GM18873 (cell line): ENCODE results near the gene ZNF319.

ENCODE experiments used
- ATAC-seq: cut with Tn5 transposase; IDR thresholded peaks from one replicate; pipeline ENCODE4 v1.9.1; 2021; ENCODE audit warnings: mild to moderate bottlenecking, moderate library complexity, moderate number of reproducible peaks; ENCODE audit not compliant: unreplicated experiment, low FRiP score

Gene ZNF319

GRCh38 chr16:57999971-58000705 is at the start of gene ZNF319:
ZNF319 (minus strand) TSS chr16:58000672; CDS start chr16:57998265, 2,407 bp downstream.
- no peak for ATAC-seq

GRCh38 chr16:58049232-58050185 is 49.0 kb upstream of the ZNF319 start:
- no peak for ATAC-seq

- ATAC-seq: no peak
Measured at GRCh38 chr16:58048494-58049231, 48.2 kb upstream of the ZNF319 start.

GRCh38 chr16:58047557-58048348 is 47.3 kb upstream of the ZNF319 start:
- no peak for ATAC-seq

- no peak for ATAC-seq
Measured at GRCh38 chr16:58046936-58047335, 46.5 kb upstream of the ZNF319 start.

- ATAC-seq: no peak
Measured at GRCh38 chr16:58046054-58046881, 45.8 kb upstream of the ZNF319 start.

- no peak for ATAC-seq
Measured at GRCh38 chr16:58045096-58045495, 44.6 kb upstream of the ZNF319 start.

GRCh38 chr16:58044266-58045019 is 44.0 kb upstream of the ZNF319 start:
- no peak for ATAC-seq

- ATAC-seq: no peak
Measured at GRCh38 chr16:58043571-58044155, 43.2 kb upstream of the ZNF319 start.

GRCh38 chr16:58042886-58043515 is 42.5 kb upstream of the ZNF319 start:
- ATAC-seq: no peak

- ATAC-seq: no peak
Measured at GRCh38 chr16:58042001-58042885, 41.8 kb upstream of the ZNF319 start.

GRCh38 chr16:58041628-58041955 is 41.1 kb upstream of the ZNF319 start:
- no peak for ATAC-seq

- ATAC-seq: no peak
Measured at GRCh38 chr16:58040945-58041627, 40.6 kb upstream of the ZNF319 start.

GRCh38 chr16:58040496-58040846 is 40.0 kb upstream of the ZNF319 start:
- ATAC-seq: no peak

- no peak for ATAC-seq
Measured at GRCh38 chr16:58039829-58040495, 39.5 kb upstream of the ZNF319 start.

- ATAC-seq: no peak
Measured at GRCh38 chr16:58038219-58038641, 37.8 kb upstream of the ZNF319 start.
